GM19238 (cell line): ENCODE measurements around the gene SPIRE1.
"Not testable (repeated sequence)": the region's sequence is repeated elsewhere in the genome, so short reads cannot be mapped to it uniquely, and the experiment has no call there.

Experiments used
- DNase-seq: peaks from one replicate; pipeline ENCODE4 v3.0.0; 2011; ENCODE audit warnings: low spot score; ENCODE audit not compliant: insufficient read length

The SPIRE1 gene

DNA sequence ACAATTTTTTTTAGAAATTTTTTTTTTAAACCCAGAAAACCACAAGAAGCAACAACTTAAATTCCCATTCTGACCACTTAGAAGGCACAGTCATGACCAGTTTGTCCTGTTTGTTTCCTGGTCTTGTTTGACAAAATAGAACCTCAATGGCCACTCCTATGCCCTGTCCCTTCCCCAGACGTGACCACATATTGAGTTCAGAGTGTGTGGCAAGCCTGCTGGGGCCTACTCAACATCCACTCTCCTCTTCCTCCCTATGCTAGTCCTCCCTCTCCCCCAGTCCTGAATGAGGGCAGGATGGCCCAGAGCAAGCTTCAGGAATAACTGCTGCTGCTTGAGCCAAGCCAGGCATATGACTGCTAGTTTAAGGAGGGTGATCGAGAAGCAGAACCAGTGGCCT is 160.6 kb downstream of the SPIRE1 start:
- DNase-seq, result no peak

DNA sequence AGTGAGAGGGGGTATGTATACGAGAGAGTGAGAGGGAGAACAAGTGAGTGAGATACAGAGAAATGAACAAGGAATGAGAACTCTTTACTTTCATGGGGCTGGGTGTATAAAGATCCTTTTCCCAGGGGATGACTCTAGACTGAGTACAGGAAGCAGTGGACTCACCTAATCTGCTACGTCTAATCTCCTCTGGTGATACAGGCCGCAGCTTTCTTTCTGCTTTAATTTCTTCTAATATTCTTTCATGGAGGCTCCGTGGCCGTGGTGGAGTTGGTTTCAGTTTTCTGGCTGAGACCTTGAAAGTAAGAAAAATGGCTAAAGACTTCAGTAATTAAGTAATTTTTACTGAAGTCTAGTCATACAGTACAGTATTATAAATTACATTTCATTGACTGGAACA is 165.0 kb downstream of the SPIRE1 start:
- no peak for DNase-seq

DNA sequence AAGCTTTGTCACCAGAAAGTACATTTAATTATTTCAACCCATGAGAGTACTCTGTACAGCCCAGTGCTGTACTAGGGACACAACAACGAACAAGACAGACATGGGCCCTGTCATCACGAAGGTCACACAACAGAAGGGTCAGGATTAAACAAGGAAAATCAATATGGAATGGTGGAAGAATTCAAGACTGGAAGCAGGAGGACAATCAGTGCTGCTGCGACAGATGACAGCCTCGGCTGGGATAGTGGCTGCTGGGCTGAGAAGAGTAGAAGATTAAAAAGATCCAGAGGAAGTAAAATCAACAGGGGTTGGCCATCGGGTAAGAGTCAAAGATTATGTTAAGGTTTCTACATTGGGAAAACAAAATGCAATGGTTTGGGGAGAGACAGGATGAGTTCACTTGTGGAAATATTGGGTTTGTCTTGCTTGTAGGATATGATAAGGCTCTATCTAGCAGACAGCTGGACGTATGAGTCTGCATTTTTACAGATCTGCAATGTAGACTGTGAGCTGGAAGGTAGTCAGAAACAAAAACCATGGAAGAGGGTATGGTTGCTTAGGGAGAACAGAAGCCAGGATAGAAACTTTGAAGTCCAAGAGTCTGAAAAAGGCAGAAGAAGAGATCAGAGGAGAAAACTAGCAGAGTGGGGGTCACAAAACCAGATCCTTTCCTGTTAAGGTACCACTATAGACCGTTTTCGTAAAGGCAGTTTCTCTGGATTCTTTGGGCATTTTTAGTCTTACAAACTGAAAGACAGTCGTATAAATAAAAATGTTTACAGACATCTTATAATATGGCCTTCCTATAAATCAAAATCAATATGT is 166.1 kb downstream of the SPIRE1 start:
- DNase-seq, result no peak

DNA sequence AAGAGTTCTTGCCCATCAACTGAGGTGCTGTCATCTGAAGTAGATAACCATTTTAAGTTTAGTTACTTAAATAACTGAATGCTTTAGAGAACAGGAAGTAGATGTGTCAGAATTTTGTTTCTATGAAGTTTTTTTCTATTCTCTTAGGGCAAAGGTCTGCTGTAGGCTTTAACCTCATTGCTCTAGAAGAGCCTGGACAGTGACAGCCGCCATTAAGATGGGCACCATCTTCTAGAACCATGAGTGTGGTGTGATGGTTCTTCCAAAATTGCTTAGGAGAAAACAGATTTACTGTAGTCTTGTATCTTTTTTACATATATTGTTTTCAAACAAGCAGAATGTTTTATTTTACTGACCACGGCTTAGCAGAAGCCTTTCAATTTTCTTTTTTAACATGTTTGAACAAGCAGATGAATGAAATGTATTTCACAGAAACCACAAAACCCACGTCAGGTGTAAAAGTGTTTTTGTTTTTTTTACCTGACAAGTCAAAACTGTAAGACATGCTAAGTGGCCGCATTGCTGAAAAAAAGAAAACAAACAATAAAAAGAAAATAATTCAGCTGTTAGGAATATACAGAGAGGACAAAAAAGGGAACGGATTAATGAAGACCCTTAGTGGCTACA is 172.3 kb downstream of the SPIRE1 start:
- DNase-seq, result no peak

DNA sequence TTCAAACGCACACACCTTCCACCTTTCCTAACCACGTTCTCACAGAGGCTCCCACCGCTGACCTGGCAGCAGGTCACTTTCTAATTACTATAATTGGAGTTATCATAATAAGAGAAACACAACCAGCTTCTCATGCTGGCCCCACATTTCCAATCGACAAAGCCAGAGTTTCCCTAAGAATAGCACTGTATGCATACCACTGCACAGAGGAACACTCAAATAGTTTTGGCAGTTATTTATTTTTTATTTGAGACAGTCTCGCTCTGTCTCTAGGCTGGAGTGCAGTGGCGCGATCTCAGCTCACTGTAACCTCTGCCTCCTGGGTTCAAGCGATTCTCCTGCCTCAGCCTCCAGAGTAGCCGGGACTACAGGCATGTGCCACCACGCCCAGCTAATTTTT is 176.0 kb downstream of the SPIRE1 start:
- not testable (repeated sequence) for DNase-seq

DNA sequence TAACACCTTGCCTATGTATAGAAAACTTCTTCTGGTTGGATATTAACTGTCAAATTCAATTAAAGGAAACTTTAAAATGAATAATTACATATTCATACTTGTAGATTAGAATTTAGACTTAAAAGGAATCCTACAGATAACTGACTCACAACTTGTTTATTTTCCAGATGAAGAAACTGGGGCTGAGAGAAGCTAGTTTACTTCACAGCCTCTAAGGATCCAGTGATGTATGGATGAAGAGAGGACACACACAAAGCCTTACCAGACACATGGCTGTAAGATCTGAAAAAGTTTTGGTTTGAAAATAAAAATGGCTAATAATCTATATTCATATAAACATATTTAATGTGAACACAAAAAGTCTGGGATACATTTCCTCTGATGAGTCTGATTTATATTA is 177.9 kb downstream of the SPIRE1 start:
- no peak for DNase-seq

DNA sequence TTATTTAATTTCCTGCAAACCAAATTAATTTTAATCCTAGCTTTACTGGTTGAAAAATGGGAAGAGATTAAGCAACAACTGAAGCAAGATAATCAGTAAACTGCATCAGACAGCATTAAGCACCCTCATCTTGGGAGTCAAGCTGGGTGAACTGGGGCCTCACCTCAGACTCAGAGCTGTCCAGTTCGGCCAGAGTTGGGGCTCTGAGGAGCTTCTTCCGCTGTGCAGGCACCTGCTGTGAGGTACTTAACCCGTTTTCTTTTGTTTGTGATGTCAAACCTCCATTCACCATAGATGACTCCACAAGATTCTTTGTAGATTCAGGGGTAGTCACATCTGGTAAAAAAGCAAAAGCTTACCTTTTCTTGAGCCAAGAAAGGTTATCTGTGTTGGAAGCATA is 178.4 kb downstream of the SPIRE1 start:
- DNase-seq, result no peak

DNA sequence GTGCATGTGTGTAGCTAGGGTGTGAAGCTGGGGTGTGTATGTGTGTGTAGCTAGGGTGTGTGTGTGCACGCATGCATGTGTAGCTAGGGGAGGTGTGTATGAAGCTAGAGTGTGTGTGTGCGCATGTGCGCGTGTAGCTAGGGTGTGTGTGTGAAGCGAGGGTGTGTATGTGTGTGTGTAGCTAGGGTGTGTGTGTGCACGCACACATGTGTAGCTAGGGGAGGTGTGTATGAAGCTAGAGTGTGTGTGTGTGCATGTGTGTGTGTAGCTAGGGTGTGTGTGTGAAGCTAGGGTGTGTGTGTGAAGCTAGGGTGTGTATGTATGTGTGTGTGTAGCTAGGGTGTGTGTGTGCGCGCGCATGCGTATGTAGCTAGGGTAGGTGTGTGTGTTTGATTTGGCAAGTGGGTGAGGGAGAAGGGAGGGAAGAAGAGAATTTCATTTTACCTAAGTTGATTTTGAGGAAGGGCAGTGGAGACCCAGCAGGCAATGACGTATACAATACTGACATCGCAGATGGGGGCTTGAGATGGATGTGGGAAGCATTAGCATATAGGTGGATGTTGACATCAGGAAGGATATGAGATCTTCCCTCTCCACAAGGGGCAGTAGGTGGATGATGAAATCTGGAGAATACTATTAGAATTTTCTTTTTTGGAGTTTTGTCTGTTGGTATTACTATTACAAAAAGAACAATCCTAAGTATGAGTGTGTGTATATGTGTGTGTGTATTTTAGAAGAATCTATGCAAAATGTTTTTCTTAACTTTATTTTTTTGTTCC is 179.4 kb downstream of the SPIRE1 start:
- DNase-seq, result no peak

DNA sequence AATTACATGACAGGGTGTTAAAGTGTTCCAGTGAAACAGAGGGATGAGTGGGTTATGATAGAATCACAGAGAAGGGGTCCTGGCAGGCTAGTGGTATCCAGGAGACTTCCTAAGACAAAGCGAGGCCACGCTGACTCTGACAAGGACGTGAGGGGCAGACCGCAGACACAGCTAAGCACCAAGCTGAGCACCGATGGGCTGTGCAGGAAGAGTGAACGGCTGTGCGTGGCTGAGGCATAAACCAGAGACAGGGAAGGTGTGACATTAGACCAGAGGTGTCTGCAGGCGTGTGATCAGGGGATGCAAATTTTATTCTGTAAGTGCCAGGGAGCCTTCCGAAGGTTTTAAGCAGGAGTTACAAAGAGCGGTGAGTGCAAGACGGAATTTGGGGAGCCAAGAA is 180.3 kb downstream of the SPIRE1 start:
- no peak for DNase-seq

DNA sequence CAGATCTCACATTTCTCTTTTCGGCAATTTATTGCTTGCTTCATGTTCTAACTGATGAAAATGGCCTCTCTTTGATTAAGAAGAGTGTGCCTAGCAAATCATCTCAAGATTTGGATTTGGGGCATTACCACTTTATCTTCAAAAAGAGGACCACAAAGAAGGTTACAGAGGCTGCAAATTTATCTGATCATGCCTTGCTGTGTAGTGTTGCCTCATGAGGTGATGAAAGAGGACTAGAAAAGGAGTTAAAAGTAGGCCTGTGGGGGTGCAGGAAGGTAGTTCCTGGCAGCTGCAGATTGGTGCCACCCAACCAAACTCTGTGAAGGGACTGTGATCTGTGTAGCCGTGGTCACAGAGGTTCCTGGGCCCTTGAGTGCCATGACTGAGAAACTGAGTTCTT is 181.0 kb downstream of the SPIRE1 start:
- DNase-seq, result no peak

DNA sequence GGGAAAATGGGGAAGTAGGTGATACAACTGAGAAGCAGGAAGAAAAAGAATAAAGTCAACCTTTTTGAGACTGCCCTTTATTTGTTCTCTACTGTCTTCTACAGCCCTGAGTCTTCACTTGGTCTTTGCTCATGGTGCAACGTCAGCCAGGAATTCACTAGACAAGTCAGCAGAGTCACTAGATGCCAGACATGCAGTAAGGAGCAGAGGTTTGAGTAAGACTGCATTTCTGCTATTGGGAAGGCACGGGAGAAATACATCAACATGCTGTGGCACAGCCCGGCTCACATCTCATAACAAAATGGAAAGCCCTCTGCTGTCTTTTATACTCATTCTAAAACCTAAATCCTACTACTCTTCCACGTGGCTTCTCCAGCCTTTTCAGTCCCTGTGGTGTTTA is 183.0 kb downstream of the SPIRE1 start:
- no peak for DNase-seq

DNA sequence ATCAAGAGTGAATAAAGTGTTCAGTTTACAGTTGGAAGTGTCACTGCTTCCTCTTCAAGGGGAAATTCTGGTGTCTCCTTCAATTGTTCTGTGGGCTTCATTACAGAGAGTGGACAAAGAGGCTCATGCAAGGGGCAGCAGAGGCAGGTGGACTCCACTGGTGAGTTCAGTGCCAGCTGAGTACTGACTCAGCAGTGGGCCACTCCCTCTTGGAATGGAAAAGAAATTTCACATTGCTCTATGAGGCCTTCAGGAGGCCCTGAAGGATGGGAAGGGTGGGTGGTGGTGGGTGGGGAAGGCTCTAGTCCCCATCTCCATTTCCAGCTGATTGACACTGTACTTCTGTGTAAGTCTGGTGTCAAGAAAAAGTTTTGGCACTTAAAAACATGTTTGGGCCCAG is 183.8 kb downstream of the SPIRE1 start:
- DNase-seq, result no peak

DNA sequence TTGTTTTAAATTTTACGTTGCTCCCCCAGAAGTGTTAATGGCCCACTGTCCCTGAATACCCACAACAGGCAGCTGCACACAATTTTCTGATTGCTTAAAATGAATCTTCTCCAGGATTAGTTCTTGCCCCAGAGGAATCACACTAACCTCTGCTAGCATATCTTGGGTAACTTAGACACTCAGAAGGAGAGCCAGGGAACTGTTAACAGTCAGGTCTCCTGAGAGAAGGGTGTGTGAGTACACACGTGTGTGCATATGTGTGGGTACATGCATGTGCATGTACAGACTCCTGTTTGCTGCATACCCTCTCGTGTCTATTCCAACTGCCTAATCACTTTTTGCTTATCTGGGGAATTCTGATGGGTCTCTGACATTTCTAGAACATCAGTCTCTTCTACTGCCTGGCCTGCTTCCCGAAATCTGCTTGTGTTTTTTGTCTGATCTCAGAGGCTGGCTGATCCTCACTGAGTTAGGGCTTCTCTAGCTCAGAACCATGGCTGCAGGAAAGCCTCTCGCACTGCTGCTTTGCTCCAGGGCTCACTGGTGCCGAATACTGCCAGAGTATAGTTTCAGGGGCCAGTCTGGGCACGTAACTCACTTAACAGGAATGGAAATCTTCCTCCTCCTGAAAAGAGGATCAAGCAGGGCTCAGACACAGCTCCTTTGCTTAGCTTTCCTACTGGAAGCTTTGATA is 187.4 kb downstream of the SPIRE1 start:
- no peak for DNase-seq

DNA sequence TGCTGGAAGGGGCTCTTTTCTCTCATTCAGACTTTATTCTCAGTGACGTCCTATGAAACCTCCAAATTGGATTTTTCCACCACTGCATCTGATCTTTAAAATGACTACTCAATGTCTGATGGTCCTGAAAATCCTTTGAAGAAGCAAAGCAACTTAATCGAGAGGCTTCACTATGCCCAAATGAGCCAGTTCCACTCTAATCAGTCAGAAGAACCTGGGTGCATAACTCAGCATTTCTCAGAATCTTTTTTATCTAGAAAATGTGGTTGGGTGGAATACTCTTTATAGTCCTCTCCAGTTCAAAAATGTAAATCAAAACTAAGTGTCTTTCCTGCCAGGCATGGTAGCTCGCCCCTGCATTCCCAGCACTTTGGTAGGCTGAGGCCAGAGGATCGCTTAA is 189.5 kb downstream of the SPIRE1 start:
- no peak for DNase-seq

DNA sequence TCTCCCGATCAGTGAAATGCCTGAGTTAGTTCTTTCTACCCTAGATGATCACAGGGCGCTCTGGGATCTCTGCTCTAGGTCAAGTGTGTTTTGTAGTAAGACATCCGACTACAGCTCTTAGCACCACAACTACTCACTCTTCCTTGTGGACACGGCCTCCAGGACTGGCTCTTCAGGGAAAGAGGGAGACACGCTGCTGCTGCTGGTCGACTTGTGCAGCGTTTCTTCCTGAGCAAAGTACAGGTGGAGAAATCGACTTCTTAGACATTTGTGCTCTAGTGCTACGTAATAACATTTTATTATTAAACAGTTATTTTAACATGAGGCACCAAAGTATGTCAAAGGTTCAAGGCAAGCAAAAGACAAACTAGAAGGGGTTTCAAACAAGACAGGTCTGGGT is 193.2 kb downstream of the SPIRE1 start:
- no peak for DNase-seq

DNA sequence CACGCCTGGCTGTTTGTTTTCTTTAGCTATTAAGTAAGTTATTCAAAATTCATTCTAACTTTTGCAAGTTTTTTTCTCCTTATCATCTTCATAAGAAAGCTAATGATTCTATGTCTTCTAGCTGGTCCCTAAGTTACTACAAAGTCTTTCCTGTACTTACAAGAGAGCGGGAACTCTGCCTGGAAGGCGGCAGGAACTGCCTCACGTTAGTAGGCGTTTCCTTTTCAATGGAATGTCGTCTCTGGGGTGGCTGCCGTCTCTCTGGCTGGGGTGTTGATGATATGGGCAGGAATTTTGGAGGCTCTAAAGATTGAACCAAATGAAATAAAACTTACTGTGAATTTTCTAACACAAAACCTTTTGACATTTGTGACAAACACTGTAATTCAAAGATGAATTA is 194.7 kb downstream of the SPIRE1 start:
- no peak for DNase-seq

DNA sequence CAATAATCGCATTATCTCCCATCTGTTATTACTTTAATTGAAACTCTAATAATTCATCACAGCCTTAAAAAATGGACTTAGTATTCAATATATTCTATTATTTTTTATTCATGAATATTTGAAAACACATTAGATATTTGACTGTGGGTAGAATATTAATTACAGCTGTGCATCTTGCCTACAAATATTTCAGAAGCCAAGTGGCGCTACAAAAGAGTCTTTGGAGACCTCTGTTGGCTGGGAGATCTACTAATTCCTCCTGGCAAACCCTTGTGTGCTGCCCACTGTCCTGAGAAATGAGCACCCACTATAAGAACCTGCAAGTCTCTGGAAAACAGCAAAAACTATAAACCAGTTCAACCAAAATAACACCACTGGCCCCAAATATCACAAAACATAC is 195.7 kb downstream of the SPIRE1 start:
- no peak for DNase-seq

DNA sequence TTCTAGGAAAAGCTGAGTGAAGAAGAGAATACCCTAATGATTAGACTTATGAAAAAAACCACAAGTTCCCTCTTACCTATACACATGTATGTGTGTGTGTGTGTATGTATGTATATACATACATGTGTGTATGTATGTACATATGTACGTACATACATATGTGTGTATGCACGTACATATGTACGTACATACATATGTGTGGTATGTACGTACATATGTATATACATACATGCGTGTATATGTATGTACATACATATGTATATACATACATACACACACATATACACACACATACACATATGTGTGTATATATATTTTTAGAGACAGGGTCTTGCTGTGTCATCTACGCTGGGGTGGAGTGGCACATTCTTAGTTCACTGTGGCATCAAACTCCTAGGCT is 196.6 kb downstream of the SPIRE1 start:
- DNase-seq, result no peak

DNA sequence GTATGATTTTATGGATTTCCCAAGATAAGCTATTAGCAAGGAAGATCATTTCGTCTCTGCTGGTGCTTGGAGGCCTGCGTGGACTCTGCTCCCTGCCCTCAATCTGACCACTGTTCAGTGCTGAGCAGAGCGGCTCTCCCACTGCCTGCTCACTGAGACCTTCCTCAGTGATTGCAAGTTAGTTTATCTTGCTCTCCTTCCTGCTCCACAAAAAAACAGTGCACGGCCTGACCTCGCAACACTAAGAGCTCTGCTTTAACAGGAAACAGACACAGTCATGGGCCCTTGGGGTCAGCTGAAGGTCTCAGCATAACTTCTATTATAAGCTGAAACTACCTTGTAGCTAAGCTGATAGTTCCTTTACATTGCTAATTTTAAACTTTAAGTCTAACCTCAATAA is 197.0 kb downstream of the SPIRE1 start:
- DNase-seq, result no peak

DNA sequence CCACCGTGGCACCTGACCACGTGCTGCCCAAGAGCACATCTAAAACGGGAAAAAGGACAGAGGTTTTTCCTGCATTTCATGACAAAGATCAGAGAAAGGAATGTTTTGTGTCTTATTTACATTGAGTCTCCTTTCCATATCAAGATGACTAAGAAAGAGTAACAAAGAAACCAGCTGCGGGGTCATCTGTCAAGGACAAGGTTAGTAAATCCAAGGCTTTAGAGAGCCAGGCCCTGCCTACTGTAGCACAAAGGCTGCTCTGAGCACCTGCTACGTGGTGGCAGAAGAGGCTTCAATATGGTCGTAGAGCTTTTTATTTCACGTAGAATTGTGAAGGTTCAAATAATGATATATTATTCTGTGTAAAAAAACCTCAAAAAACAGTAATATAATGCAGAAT is 199.1 kb downstream of the SPIRE1 start:
- no peak for DNase-seq

DNA sequence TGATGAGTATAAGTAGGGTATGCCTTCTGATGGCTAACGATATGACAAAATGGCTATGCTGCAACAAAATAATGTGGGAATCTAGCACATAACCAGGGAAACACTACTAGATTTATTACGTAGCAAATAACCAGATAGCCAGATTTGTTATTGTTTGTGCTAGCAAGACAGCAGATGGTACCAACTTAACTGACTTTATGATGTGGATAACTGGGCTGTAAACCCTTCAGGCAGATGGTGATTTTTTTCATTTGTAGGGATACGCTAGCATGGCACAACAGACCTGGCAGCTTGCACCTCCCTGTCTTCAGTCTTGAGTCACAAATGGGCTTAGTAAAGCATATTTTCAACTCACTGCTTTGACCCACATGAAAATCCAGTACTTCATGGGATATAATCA is 201.5 kb downstream of the SPIRE1 start:
- DNase-seq, result no peak

DNA sequence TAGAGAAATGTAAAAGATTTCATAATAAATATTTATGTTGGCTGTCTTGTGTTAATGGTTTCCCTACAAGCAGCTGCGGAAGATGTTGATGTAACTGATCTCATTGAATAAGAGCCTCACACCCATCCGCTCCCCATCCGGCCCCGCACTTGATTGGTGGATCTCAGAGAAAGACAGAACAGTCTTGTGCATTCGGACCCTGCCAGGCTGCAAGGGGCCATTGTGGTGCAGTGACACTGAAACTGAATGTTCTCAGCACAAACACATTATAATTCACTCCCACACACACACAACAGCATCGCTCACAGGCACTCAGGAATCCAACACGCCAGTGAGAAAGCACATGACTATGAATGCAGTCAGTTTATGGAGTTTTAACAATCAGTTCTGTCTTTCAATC is 202.4 kb downstream of the SPIRE1 start:
- DNase-seq, result no peak
